ENCODE data around the gene SNAPC2. TPM values are rescaled to one million over a fixed set of nuclear protein-coding genes. Genes with fewer than 3 reads are reported as not detected.

The SNAPC2 gene
- total and polyA plus RNA-seq, 2 of the 13 experiments (the other 11 are each of a cell fraction or from before 2014, with no cell fraction given), result 10.2 to 12.7 TPM

- TF ChIP-seq HMGXB4 (CRISPR knock-in tag; IDR thresholded peaks at IDR 0.05; ENCODE audit: borderline replicate concordance in 1 of 2, low read depth in 1 of 2) (peak; percentile 70 to 89), MTF1 (CRISPR knock-in tag; IDR thresholded peaks at IDR 0.05) (0 out of 2 replicates have a peak, but pooled peaks have one; percentile 63), ZNF326 (CRISPR knock-in tag; IDR thresholded peaks at IDR 0.05; ENCODE audit: borderline replicate concordance) (no peak), SIX4 (CRISPR knock-in tag; IDR thresholded peaks at IDR 0.05) (no peak; the same call in 1 of the 2 replicates), ZNF839 (CRISPR knock-in tag; IDR thresholded peaks at IDR 0.05; ENCODE audit: borderline replicate concordance) (no peak), CREB3 (CRISPR knock-in tag; IDR thresholded peaks at IDR 0.05) (peak; percentile 87; the same call in 1 of the 2 replicates), ZBTB20 (CRISPR knock-in tag; IDR thresholded peaks at IDR 0.05; ENCODE audit: borderline replicate concordance, low read depth) (peak; percentile 42; the same call in 1 of the 2 replicates), TP53 (CRISPR knock-in tag; conservative IDR thresholded peaks at IDR 0.05) (no peak), SP2 (CRISPR knock-in tag; IDR thresholded peaks at IDR 0.05) (peak; percentile 41; the same call in 1 of the 2 replicates), NFAT5 (CRISPR knock-in tag; IDR thresholded peaks at IDR 0.05) (0 out of 2 replicates have a peak, but pooled peaks have one; percentile 71), ZNF512B (CRISPR knock-in tag; IDR thresholded peaks at IDR 0.05; ENCODE audit: borderline replicate concordance) (no peak), PATZ1 (CRISPR knock-in tag; IDR thresholded peaks at IDR 0.05) (peak; percentile 55; the same call in 1 of the 2 replicates), ZBTB25 (CRISPR knock-in tag; IDR thresholded peaks at IDR 0.05) (peak; percentile 48; the same call in 1 of the 2 replicates)
Measured at GRCh38 chr19:7925171-7925851, 5.2 kb downstream of the SNAPC2 start (continued).
